A673 (cell line): ENCODE results near the gene SFXN5. TPM values are rescaled to one million over a fixed set of nuclear protein-coding genes. Genes with fewer than 3 reads are reported as not detected.

Experiments used
- BruUV-seq: library from RNA; stranded (reverse); fragments of 400-500 nt; replicated peaks from 2 replicates; lab custom pipeline; 2021; lab: Mats Ljungman, UMichigan
- CTCF ChIA-PET: fragments of 300-600 bp; sonication (Branson Sonifier 250); formaldehyde crosslinking; loops from one replicate; lab custom pipeline; 2022; ENCODE audit warnings: antibody characterized with exemption; lab: Charles Lee
- POLR2A ChIA-PET: fragments of 300-600 bp; sonication (Branson Sonifier 250); formaldehyde crosslinking; loops from one replicate; lab custom pipeline; 2022; ENCODE audit warnings: antibody characterized with exemption; ENCODE audit not compliant: low non-redundant PET; lab: Charles Lee
- DNase-seq: peaks from one replicate; pipeline ENCODE4 v3.0.0-alpha.2; 2015; ENCODE audit warnings: low spot score
- H3K27ac ChIP-seq: fragments of 200-600 bp; sonication (generic); 2 replicates; pipeline ENCODE4 v1.5.1; 2016; ENCODE audit warnings: mixed run types, low read depth, mild to moderate bottlenecking, mixed read lengths, antibody characterized with exemption, low read length; ENCODE audit not compliant: poor library complexity, severe bottlenecking
- H3K27me3 ChIP-seq: fragments of 200-600 bp; sonication (generic); replicated peaks from 2 replicates; pipeline ENCODE4 v1.6.1; 2017; ENCODE audit warnings: mixed run types, low read depth, mild to moderate bottlenecking, mixed read lengths, antibody characterized with exemption, low read length; ENCODE audit not compliant: insufficient read depth, poor library complexity
- H3K36me3 ChIP-seq: fragments of 200-600 bp; sonication (generic); 2 replicates; pipeline ENCODE4 v1.6.1; 2016; ENCODE audit warnings: mixed run types, mild to moderate bottlenecking, mixed read lengths, antibody characterized with exemption, low read length; ENCODE audit not compliant: insufficient read depth, poor library complexity, severe bottlenecking
- H3K4me1 ChIP-seq: fragments of 200-600 bp; sonication (generic); 2 replicates; pipeline ENCODE4 v1.6.1; 2017; ENCODE audit warnings: mixed run types, mild to moderate bottlenecking, mixed read lengths, antibody characterized with exemption, low read length; ENCODE audit not compliant: insufficient read depth, poor library complexity, severe bottlenecking
- H3K4me3 ChIP-seq: fragments of 200-600 bp; sonication (generic); 2 replicates; pipeline ENCODE4 v1.5.1; 2016; ENCODE audit warnings: low read depth, mixed run types, mild to moderate bottlenecking, mixed read lengths, low read length; ENCODE audit not compliant: poor library complexity, severe bottlenecking
- H3K9me3 ChIP-seq: fragments of 200-600 bp; sonication (generic); 2 replicates; pipeline ENCODE4 v1.6.1; 2016; ENCODE audit warnings: mixed run types, low read depth, mild to moderate bottlenecking, mixed read lengths, antibody characterized with exemption, low read length; ENCODE audit not compliant: poor library complexity, severe bottlenecking
- CTCF ChIP-seq: fragments of 300-800, 200-600 bp; sonication (generic); conservative IDR thresholded peaks from 2 replicates; pipeline ENCODE4 v1.5.1; 2017; ENCODE audit warnings: low read depth, mild to moderate bottlenecking, antibody characterized with exemption, low read length, moderate library complexity, mixed read lengths
- EZH2 ChIP-seq: fragments of 200-600 bp; sonication (generic); IDR thresholded peaks from 2 replicates; pipeline ENCODE4 v1.6.1; 2017; ENCODE audit warnings: borderline replicate concordance, low read depth, mild to moderate bottlenecking, mixed read lengths, antibody characterized with exemption, low read length; ENCODE audit not compliant: poor library complexity, severe bottlenecking
- intact Hi-C: fragments of 100-400 bp; cut with micrococcal nuclease; formaldehyde crosslinking; loops from one replicate; pipeline ENCODE4 v1.10.0; 2022; ENCODE audit not compliant: unreplicated experiment
- total RNA-seq: library from RNA; stranded (reverse); gene quantifications from 2 replicates; pipeline ENCODE4 v1.2.3, GENCODE V29; 2021

Gene SFXN5
- total RNA-seq, 1 experiment from 2014 or later = 23.1 TPM

GRCh38 chr2:72900191-72900825 is 171.2 kb downstream of the SFXN5 start:
- Histone ChIP-seq H3K36me3 (no peaks in the 10 kb centered on the region), H3K9me3 (no peaks in the 10 kb centered on the region), H3K27ac (no peak overlapping the region), H3K27me3 (peaks cover 53% of the 10 kb centered on the region), H3K4me1 (no peaks in the 10 kb centered on the region), H3K4me3 (no peak overlapping the region)
- TF ChIP-seq CTCF = no peak
- TF ChIP-seq EZH2 = no peak
- intact Hi-C loops = no loop called here
- no TSS peak for BruUV-seq
- ChIA-PET CTCF (no interaction called here), POLR2A (interaction anchor here (0.7 kb wide), 1 partner anchor 483 kb away, joined by 7 read pairs; no protein-coding TSS in a partner anchor)
- DNase-seq = no peak

GRCh38 chr2:72898585-72898906 is 173.0 kb downstream of the SFXN5 start:
- H3K36me3 ChIP-seq = no peaks in the 10 kb centered on the region
- intact Hi-C loops = loop anchor here (10.0 kb wide), 1 partner anchor 186 kb away; no protein-coding TSS in a partner anchor
- DNase-seq = no peak
- H3K9me3 ChIP-seq = no peaks in the 10 kb centered on the region
- CTCF ChIA-PET = interaction anchor here (0.5 to 0.7 kb wide), 2 partner anchors 11 to 165 kb away, joined by 3 read pairs; no protein-coding TSS in a partner anchor
- H3K4me3 ChIP-seq = no peak overlapping the region
- peaks cover 36% of the 10 kb centered on the region for H3K27me3 ChIP-seq
- TF ChIP-seq EZH2 = no peak
- no peak for TF ChIP-seq CTCF
- no peaks in the 10 kb centered on the region for H3K4me1 ChIP-seq
- no peak overlapping the region for H3K27ac ChIP-seq
- BruUV-seq = no TSS peak
- POLR2A ChIA-PET = no interaction called here

- Histone ChIP-seq H3K4me1 (no peaks in the 10 kb centered on the region), H3K27ac (no peak overlapping the region), H3K4me3 (no peak overlapping the region), H3K9me3 (no peaks in the 10 kb centered on the region), H3K36me3 (no peaks in the 10 kb centered on the region), H3K27me3 (peaks cover 30% of the 10 kb centered on the region)
- DNase-seq = no peak
- CTCF ChIA-PET = interaction anchor here (0.7 kb wide), 1 partner anchor 11 kb away, joined by 3 read pairs; no protein-coding TSS in a partner anchor
- no TSS peak for BruUV-seq
- POLR2A ChIA-PET = no interaction called here
- intact Hi-C loops = loop anchor here (10.0 kb wide), 1 partner anchor 187 kb away; no protein-coding TSS in a partner anchor
- TF ChIP-seq CTCF (no peak), EZH2 (no peak)
Observed at GRCh38 chr2:72897785-72898584, 173.5 kb downstream of the SFXN5 start.
